H9 (cell line): Measurements from ENCODE around the gene CFAP61. TPM values are rescaled to one million over a fixed set of nuclear protein-coding genes. Genes with fewer than 3 reads are reported as not detected.

Experiments
- DNase-seq: peaks from one replicate; pipeline ENCODE4 v3.0.0-alpha.2; 2017
- H2AFZ ChIP-seq: one replicate; pipeline ENCODE4 v1.6.1; 2013; ENCODE audit warnings: mild to moderate bottlenecking, low read length, control low read depth, moderate library complexity
- H2AK5ac ChIP-seq: 2 replicates; pipeline ENCODE4 v1.6.1; 2013; ENCODE audit warnings: low read length, control low read depth, mixed read lengths; ENCODE audit not compliant: insufficient read length
- H2BK120ac ChIP-seq: one replicate; pipeline ENCODE4 v1.6.1; 2013; ENCODE audit warnings: low read depth, mild to moderate bottlenecking, low read length, control low read depth, inconsistent platforms; ENCODE audit not compliant: poor library complexity, severe bottlenecking
- H2BK12ac ChIP-seq: 2 replicates; pipeline ENCODE4 v1.6.1; 2013; ENCODE audit warnings: low read length, control low read depth, mixed read lengths, low read depth; ENCODE audit not compliant: insufficient read length
- H2BK15ac ChIP-seq: 2 replicates; pipeline ENCODE4 v1.6.1; 2013; ENCODE audit warnings: low read depth, low read length, control low read depth
- H2BK20ac ChIP-seq: one replicate; pipeline ENCODE4 v1.6.1; 2013; ENCODE audit warnings: low read depth, mild to moderate bottlenecking, low read length, control low read depth, inconsistent platforms; ENCODE audit not compliant: poor library complexity, severe bottlenecking
- H2BK5ac ChIP-seq: 2 replicates; pipeline ENCODE4 v1.6.1; 2013; ENCODE audit warnings: low read length, control low read depth, mixed read lengths; ENCODE audit not compliant: insufficient read length
- H3K14ac ChIP-seq: 2 replicates; pipeline ENCODE4 v1.6.1; 2013; ENCODE audit warnings: low read length, control low read depth; ENCODE audit not compliant: insufficient read depth
- H3K18ac ChIP-seq: 2 replicates; pipeline ENCODE4 v1.6.1; 2013; ENCODE audit warnings: low read depth, mild to moderate bottlenecking, mixed read lengths, low read length, control low read depth; ENCODE audit not compliant: insufficient read length
- H3K23ac ChIP-seq: 2 replicates; pipeline ENCODE4 v1.6.1; 2013; ENCODE audit warnings: low read length, control low read depth, mixed read lengths, low read depth; ENCODE audit not compliant: insufficient read length
- H3K23me2 ChIP-seq: 2 replicates; pipeline ENCODE4 v1.6.1; 2013; ENCODE audit warnings: low read depth, mild to moderate bottlenecking, mixed read lengths, low read length, control low read depth; ENCODE audit not compliant: insufficient read length, poor library complexity, severe bottlenecking
- H3K27ac ChIP-seq: 2 replicates; pipeline ENCODE4 v1.5.1; 2013; ENCODE audit warnings: low read length, control low read depth, mixed read lengths, low read depth; ENCODE audit not compliant: insufficient read length
- H3K27me3 ChIP-seq: 2 replicates; pipeline ENCODE4 v1.6.1; 2013; ENCODE audit warnings: low read length, control low read depth, inconsistent platforms; ENCODE audit not compliant: insufficient read depth
- H3K4ac ChIP-seq: 2 replicates; pipeline ENCODE4 v1.6.1; 2013; ENCODE audit warnings: low read depth, mild to moderate bottlenecking, control low read depth, inconsistent platforms, low read length, moderate library complexity
- H3K4me1 ChIP-seq: 2 replicates; pipeline ENCODE4 v1.6.1; 2013; ENCODE audit warnings: low read length, control low read depth, inconsistent platforms; ENCODE audit not compliant: insufficient read depth
- H3K4me2 ChIP-seq: 2 replicates; pipeline ENCODE4 v1.6.1; 2013; ENCODE audit warnings: low read length, control low read depth, mixed read lengths; ENCODE audit not compliant: insufficient read length, insufficient read depth
- H3K56ac ChIP-seq: 2 replicates; pipeline ENCODE4 v1.6.1; 2013; ENCODE audit warnings: low read depth, mild to moderate bottlenecking, mixed read lengths, low read length, control low read depth; ENCODE audit not compliant: insufficient read length
- H3K79me1 ChIP-seq: 2 replicates; pipeline ENCODE4 v1.6.1; 2013; ENCODE audit warnings: low read depth, mild to moderate bottlenecking, moderate library complexity, low read length, control low read depth, inconsistent platforms; ENCODE audit not compliant: insufficient read depth, poor library complexity, severe bottlenecking
- H3K79me2 ChIP-seq: 2 replicates; pipeline ENCODE4 v1.6.1; 2013; ENCODE audit warnings: low read length, control low read depth, inconsistent platforms; ENCODE audit not compliant: insufficient read depth
- H3K9ac ChIP-seq: 2 replicates; pipeline ENCODE4 v1.6.1; 2013; ENCODE audit warnings: low read length, control low read depth, mixed read lengths; ENCODE audit not compliant: insufficient read length; ENCODE audit errors: extremely low read depth
- H3K9me3 ChIP-seq: one replicate; pipeline ENCODE4 v1.6.1; 2013; ENCODE audit warnings: low read depth, low read length, inconsistent platforms; ENCODE audit not compliant: control insufficient read depth
- H3T11ph ChIP-seq: one replicate; pipeline ENCODE4 v1.6.1; 2013; ENCODE audit warnings: mild to moderate bottlenecking, low read length, control low read depth, inconsistent platforms
- H4K20me1 ChIP-seq: one replicate; pipeline ENCODE4 v1.6.1; 2013; ENCODE audit not compliant: control insufficient read depth, insufficient read length, insufficient read depth
- H4K5ac ChIP-seq: 2 replicates; pipeline ENCODE4 v1.6.1; 2013; ENCODE audit warnings: low read depth, mild to moderate bottlenecking, mixed read lengths, low read length, control low read depth; ENCODE audit not compliant: insufficient read length
- H4K8ac ChIP-seq: replicated peaks from 2 replicates; pipeline ENCODE4 v1.6.1; 2013; ENCODE audit warnings: low read length, control low read depth, mixed read lengths, low read depth; ENCODE audit not compliant: insufficient read length
- H4K91ac ChIP-seq: 2 replicates; pipeline ENCODE4 v1.6.1; 2013; ENCODE audit warnings: low read depth, mild to moderate bottlenecking, moderate library complexity, mixed read lengths, low read length, control low read depth; ENCODE audit not compliant: insufficient read length
- H3K27ac Mint-ChIP-seq, 3 experiments: 2 replicates in 2 of 3; 3 replicates in 1 of 3; pipeline ENCODE4 v1.8.0; 2020 to 2021; ENCODE audit warnings: mixed read lengths in 3 of 3, mild to moderate bottlenecking in 1 of 3, moderate library complexity in 1 of 3
- H3K27me3 Mint-ChIP-seq: 2 replicates; pipeline ENCODE4 v1.8.0; 2021; ENCODE audit warnings: low read depth, mild to moderate bottlenecking, moderate library complexity, mixed read lengths
- H3K36me3 Mint-ChIP-seq, 3 experiments: 2 replicates in 2 of 3; 3 replicates in 1 of 3; pipeline ENCODE4 v1.8.0; 2020 to 2021; ENCODE audit warnings: low read depth in 3 of 3, mixed read lengths in 3 of 3; ENCODE audit not compliant: insufficient read depth in 1 of 3
- H3K4me1 Mint-ChIP-seq, 2 experiments: 2 replicates each; pipeline ENCODE4 v1.8.0; 2020; ENCODE audit warnings: mixed read lengths in 2 of 2
- H3K4me3 Mint-ChIP-seq, 2 experiments: 2 replicates in 1 of 2; 3 replicates in 1 of 2; pipeline ENCODE4 v1.8.0; 2020 to 2021; ENCODE audit warnings: mild to moderate bottlenecking in 2 of 2, mixed read lengths in 2 of 2, moderate library complexity in 1 of 2
- H3K9me3 Mint-ChIP-seq, 2 experiments: 2 replicates in 1 of 2; 3 replicates in 1 of 2; pipeline ENCODE4 v1.8.0; 2020; ENCODE audit warnings: mild to moderate bottlenecking in 2 of 2, mixed read lengths in 2 of 2, moderate library complexity in 1 of 2
- WGBS: extraction: QIAGEN DNeasy Blood & Tissue Kit; methylation state at CpG from one replicate; pipeline ENCODE4 v1.1.7; 2013; ENCODE audit warnings: missing lambda C conversion rate, low lambda C conversion rate, mixed read lengths; ENCODE audit not compliant: insufficient read length; ENCODE audit errors: extremely low coverage; 5-methylcytosine and 5-hydroxymethylcytosine counted together
- total RNA-seq: library from RNA; stranded (reverse); gene quantifications from 2 replicates; pipeline ENCODE4 v1.2.1, GENCODE V29; 2021
- TF ChIP-seq, protein P1 (sequence below): fragments of 200-600 bp; sonication (generic); conservative IDR thresholded peaks from 3 replicates; pipeline ENCODE4 v1.8.0; 2021; ENCODE audit warnings: antibody characterized with exemption, mild to moderate bottlenecking

CFAP61 gene
- total RNA-seq, 1 experiment from 2014 or later = 0.44 TPM

GRCh38 chr20:20248620-20249200 is 196.4 kb downstream of the CFAP61 start:
- Mint-ChIP-seq H3K27ac (no peak overlapping the region), H3K27me3 (no peaks in the 10 kb centered on the region; the same call in 1 of the 2 replicates), H3K9me3 (peaks cover 21 to 22% of the 10 kb centered on the region in 2 experiments), H3K4me1 (peaks cover 4 to 11% of the 10 kb centered on the region in 2 experiments), H3K36me3 (peaks cover 9 to 21% (median 11%) of the 10 kb centered on the region in 3 experiments), H3K4me3 (no peak overlapping the region)
- no peaks in the 10 kb centered on the region for H4K20me1 ChIP-seq
- no peak overlapping the region for H3K18ac ChIP-seq
- no peak overlapping the region for H3K23ac ChIP-seq
- H3K79me1 ChIP-seq = no peaks in the 10 kb centered on the region
- no peak overlapping the region for H3K4ac ChIP-seq
- no peaks in the 10 kb centered on the region for H3K23me2 ChIP-seq
- WGBS = no CpG with 5 or more reads among the region's 6 CpGs
- H4K91ac ChIP-seq = no peak overlapping the region
- no peak for DNase-seq
- H3K27ac ChIP-seq = no peak overlapping the region
- no peak overlapping the region for H2BK15ac ChIP-seq
- H3T11ph ChIP-seq = no peak overlapping the region
- H2BK5ac ChIP-seq = no peak overlapping the region
- TF ChIP-seq, protein P1, sequence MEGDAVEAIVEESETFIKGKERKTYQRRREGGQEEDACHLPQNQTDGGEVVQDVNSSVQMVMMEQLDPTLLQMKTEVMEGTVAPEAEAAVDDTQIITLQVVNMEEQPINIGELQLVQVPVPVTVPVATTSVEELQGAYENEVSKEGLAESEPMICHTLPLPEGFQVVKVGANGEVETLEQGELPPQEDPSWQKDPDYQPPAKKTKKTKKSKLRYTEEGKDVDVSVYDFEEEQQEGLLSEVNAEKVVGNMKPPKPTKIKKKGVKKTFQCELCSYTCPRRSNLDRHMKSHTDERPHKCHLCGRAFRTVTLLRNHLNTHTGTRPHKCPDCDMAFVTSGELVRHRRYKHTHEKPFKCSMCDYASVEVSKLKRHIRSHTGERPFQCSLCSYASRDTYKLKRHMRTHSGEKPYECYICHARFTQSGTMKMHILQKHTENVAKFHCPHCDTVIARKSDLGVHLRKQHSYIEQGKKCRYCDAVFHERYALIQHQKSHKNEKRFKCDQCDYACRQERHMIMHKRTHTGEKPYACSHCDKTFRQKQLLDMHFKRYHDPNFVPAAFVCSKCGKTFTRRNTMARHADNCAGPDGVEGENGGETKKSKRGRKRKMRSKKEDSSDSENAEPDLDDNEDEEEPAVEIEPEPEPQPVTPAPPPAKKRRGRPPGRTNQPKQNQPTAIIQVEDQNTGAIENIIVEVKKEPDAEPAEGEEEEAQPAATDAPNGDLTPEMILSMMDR = no peak
- H2AK5ac ChIP-seq = no peak overlapping the region
- H4K8ac ChIP-seq = no peak overlapping the region
- H2BK12ac ChIP-seq = no peak overlapping the region
- H3K27me3 ChIP-seq = no peaks in the 10 kb centered on the region
- no peak overlapping the region for H3K9ac ChIP-seq
- H2AFZ ChIP-seq = no peak overlapping the region
- no peak overlapping the region for H3K56ac ChIP-seq
- H2BK120ac ChIP-seq = no peak overlapping the region
- H3K79me2 ChIP-seq = no peaks in the 10 kb centered on the region
- peaks cover 6% of the 10 kb centered on the region for H3K9me3 ChIP-seq
- H2BK20ac ChIP-seq = no peak overlapping the region
- H4K5ac ChIP-seq = no peak overlapping the region
- no peak overlapping the region for H3K4me2 ChIP-seq
- no peaks in the 10 kb centered on the region for H3K4me1 ChIP-seq
- no peak overlapping the region for H3K14ac ChIP-seq
